Trophoblast cell (in vitro differentiated cells and primary cell): ENCODE measurements around the gene MYO1E.

Experiments used
- DNase-seq, 2 donors: peaks; one replicate each; pipeline ENCODE4 v3.0.0-alpha.2; 2016
- H2AFZ ChIP-seq: 2 replicates; pipeline ENCODE4 v1.6.1; 2013; ENCODE audit warnings: low read length, moderate library complexity, mild to moderate bottlenecking; ENCODE audit not compliant: insufficient read depth, poor library complexity
- H2AK5ac ChIP-seq: 2 replicates; pipeline ENCODE4 v1.6.1; 2013; ENCODE audit warnings: mild to moderate bottlenecking, low read length
- H2BK120ac ChIP-seq: 2 replicates; pipeline ENCODE4 v1.6.1; 2013; ENCODE audit warnings: low read length, mild to moderate bottlenecking, moderate library complexity; ENCODE audit not compliant: insufficient read depth, poor library complexity
- H2BK12ac ChIP-seq: 2 replicates; pipeline ENCODE4 v1.6.1; 2013; ENCODE audit warnings: mild to moderate bottlenecking, low read length, moderate library complexity
- H2BK5ac ChIP-seq: 2 replicates; pipeline ENCODE4 v1.6.1; 2013; ENCODE audit warnings: low read length, low read depth, moderate library complexity, mild to moderate bottlenecking; ENCODE audit not compliant: poor library complexity
- H3K14ac ChIP-seq: 2 replicates; pipeline ENCODE4 v1.6.1; 2013; ENCODE audit warnings: mild to moderate bottlenecking, low read length
- H3K18ac ChIP-seq: 2 replicates; pipeline ENCODE4 v1.6.1; 2013; ENCODE audit warnings: mild to moderate bottlenecking, low read length
- H3K23ac ChIP-seq: 2 replicates; pipeline ENCODE4 v1.6.1; 2013; ENCODE audit warnings: low read length
- H3K27ac ChIP-seq: 2 replicates; pipeline ENCODE4 v1.5.1; 2013; ENCODE audit warnings: low read depth, mild to moderate bottlenecking, inconsistent platforms, low read length, moderate library complexity
- H3K27me3 ChIP-seq: 2 replicates; pipeline ENCODE4 v1.6.1; 2013; ENCODE audit warnings: inconsistent platforms, mild to moderate bottlenecking, low read length, moderate library complexity; ENCODE audit not compliant: insufficient read depth
- H3K36me3 ChIP-seq, 2 experiments: 1 replicate in 1 of 2; 2 replicates in 1 of 2; pipeline ENCODE4 v1.6.1; 2013; ENCODE audit warnings: low read length in 2 of 2, mild to moderate bottlenecking in 2 of 2, moderate library complexity in 1 of 2; ENCODE audit not compliant: insufficient read depth in 2 of 2, control insufficient read depth in 1 of 2
- H3K4ac ChIP-seq: 2 replicates; pipeline ENCODE4 v1.6.1; 2013; ENCODE audit warnings: low read depth, mild to moderate bottlenecking, low read length, moderate library complexity
- H3K4me1 ChIP-seq, 2 experiments: 1 replicate in 1 of 2; 2 replicates in 1 of 2; pipeline ENCODE4 v1.6.1; 2013; ENCODE audit warnings: low read length in 2 of 2, mild to moderate bottlenecking in 2 of 2, moderate library complexity in 1 of 2; ENCODE audit not compliant: insufficient read depth in 2 of 2, control insufficient read depth in 1 of 2
- H3K4me2 ChIP-seq: 2 replicates; pipeline ENCODE4 v1.6.1; 2013; ENCODE audit warnings: inconsistent platforms, mild to moderate bottlenecking, low read length, moderate library complexity
- H3K4me3 ChIP-seq: 2 replicates; pipeline ENCODE4 v1.5.1; 2013; ENCODE audit warnings: mild to moderate bottlenecking, low read depth, low read length, inconsistent platforms
- H3K79me1 ChIP-seq: one replicate; pipeline ENCODE4 v1.6.1; 2013; ENCODE audit warnings: low read length
- H3K79me2 ChIP-seq: 2 replicates; pipeline ENCODE4 v1.6.1; 2013; ENCODE audit warnings: low read length, mild to moderate bottlenecking; ENCODE audit not compliant: control insufficient read depth, insufficient read depth, poor library complexity
- H3K9ac ChIP-seq: 2 replicates; pipeline ENCODE4 v1.6.1; 2013; ENCODE audit warnings: mild to moderate bottlenecking, low read length
- H3K9me3 ChIP-seq: 2 replicates; pipeline ENCODE4 v1.6.1; 2013; ENCODE audit warnings: low read depth, mild to moderate bottlenecking, control low read depth, inconsistent platforms, low read length; ENCODE audit not compliant: insufficient read depth
- H4K12ac ChIP-seq: 2 replicates; pipeline ENCODE4 v1.6.1; 2013; ENCODE audit warnings: low read depth, mild to moderate bottlenecking, low read length, moderate library complexity
- H4K8ac ChIP-seq: 2 replicates; pipeline ENCODE4 v1.6.1; 2013; ENCODE audit warnings: low read depth, mild to moderate bottlenecking, low read length, moderate library complexity
- H4K91ac ChIP-seq: one replicate; pipeline ENCODE4 v1.6.1; 2013; ENCODE audit warnings: low read depth, mild to moderate bottlenecking, low read length, moderate library complexity
- WGBS: extraction: QIAGEN DNeasy Blood & Tissue Kit; methylation state at CpG from one replicate; pipeline ENCODE4 v1.1.7; 2013; ENCODE audit warnings: missing lambda C conversion rate; ENCODE audit not compliant: insufficient read length, insufficient coverage; ENCODE audit errors: extremely low coverage; 5-methylcytosine and 5-hydroxymethylcytosine counted together

Gene MYO1E

DNA sequence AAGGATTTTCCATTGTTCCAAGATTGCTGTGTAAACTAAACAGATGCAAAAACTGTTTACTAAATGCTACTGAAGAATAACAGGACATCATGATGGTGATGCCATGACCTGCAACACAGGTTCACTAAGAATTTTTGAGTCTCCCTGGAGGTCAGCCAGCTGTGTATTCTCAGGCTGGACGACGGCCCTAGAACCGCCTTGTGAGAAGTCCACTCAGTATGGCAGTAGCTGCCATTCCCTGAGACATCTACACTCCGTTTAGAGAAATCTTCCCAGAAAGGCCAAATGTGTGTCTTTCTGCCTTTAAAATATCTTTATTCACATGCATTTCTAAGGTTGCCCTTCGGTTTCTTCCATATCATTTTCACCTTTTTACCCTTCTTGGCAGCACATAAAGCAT is 63.3 kb downstream of the MYO1E start:
- no peak overlapping the region for H3K4me2 ChIP-seq
- WGBS, result no CpG with 5 or more reads among the region's 5 CpGs
- no peak overlapping the region for H4K8ac ChIP-seq
- H2BK120ac ChIP-seq, result no peak overlapping the region
- no peak overlapping the region for H3K23ac ChIP-seq
- H2BK12ac ChIP-seq, result no peak overlapping the region
- no peak overlapping the region for H3K4ac ChIP-seq
- H2BK5ac ChIP-seq, result no peak overlapping the region
- peaks cover 0 to 2% of the 10 kb centered on the region in 2 experiments for H3K36me3 ChIP-seq
- no peak overlapping the region for H4K91ac ChIP-seq
- H3K9ac ChIP-seq, result no peak overlapping the region
- H3K27ac ChIP-seq, result no peak overlapping the region
- no peak overlapping the region for H3K4me3 ChIP-seq
- H3K79me1 ChIP-seq, result no peaks in the 10 kb centered on the region
- no peak overlapping the region for H4K12ac ChIP-seq
- no peaks in the 10 kb centered on the region for H3K79me2 ChIP-seq
- H2AK5ac ChIP-seq, result no peak overlapping the region
- H3K14ac ChIP-seq, result no peak overlapping the region
- H3K27me3 ChIP-seq, result no peaks in the 10 kb centered on the region
- H3K4me1 ChIP-seq, result no peaks in the 10 kb centered on the region
- H3K9me3 ChIP-seq, result no peaks in the 10 kb centered on the region
- H3K18ac ChIP-seq, result no peak overlapping the region
- DNase-seq, result no peak
- no peak overlapping the region for H2AFZ ChIP-seq

DNA sequence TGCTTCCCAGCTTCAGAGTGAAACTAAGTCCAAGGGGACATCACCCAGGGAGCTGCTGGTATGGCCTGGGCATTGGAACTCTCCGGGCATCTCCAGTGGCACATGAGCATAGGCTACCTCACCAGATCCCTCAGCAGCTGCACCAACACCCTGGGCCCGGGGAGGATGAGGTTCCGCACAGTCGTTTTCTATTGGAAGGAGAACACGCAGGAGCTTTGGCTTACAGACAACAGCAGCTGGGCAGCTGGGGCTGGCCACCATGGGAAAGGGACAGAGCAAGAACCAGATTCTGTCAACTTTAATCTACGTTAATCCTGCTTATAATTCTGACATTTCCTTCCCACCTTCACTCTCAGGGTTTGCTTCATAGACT is 65.5 kb downstream of the MYO1E start:
- no peaks in the 10 kb centered on the region for H3K4me1 ChIP-seq
- no peaks in the 10 kb centered on the region for H3K79me1 ChIP-seq
- no peak overlapping the region for H3K4ac ChIP-seq
- H3K36me3 ChIP-seq, result peaks cover 0 to 2% of the 10 kb centered on the region in 2 experiments
- no peak overlapping the region for H2AK5ac ChIP-seq
- H3K4me3 ChIP-seq, result no peak overlapping the region
- no peak overlapping the region for H2BK120ac ChIP-seq
- H3K79me2 ChIP-seq, result no peaks in the 10 kb centered on the region
- no peak overlapping the region for H3K4me2 ChIP-seq
- no CpG with 5 or more reads among the region's 6 CpGs for WGBS
- H2BK5ac ChIP-seq, result no peak overlapping the region
- no peak overlapping the region for H2BK12ac ChIP-seq
- no peak overlapping the region for H4K8ac ChIP-seq
- H3K27ac ChIP-seq, result no peak overlapping the region
- no peak overlapping the region for H3K23ac ChIP-seq
- no peak overlapping the region for H2AFZ ChIP-seq
- no peak for DNase-seq
- H3K9ac ChIP-seq, result no peak overlapping the region
- no peak overlapping the region for H3K14ac ChIP-seq
- no peak overlapping the region for H3K18ac ChIP-seq
- H3K9me3 ChIP-seq, result no peaks in the 10 kb centered on the region
- no peaks in the 10 kb centered on the region for H3K27me3 ChIP-seq
- no peak overlapping the region for H4K12ac ChIP-seq
- no peak overlapping the region for H4K91ac ChIP-seq

DNA sequence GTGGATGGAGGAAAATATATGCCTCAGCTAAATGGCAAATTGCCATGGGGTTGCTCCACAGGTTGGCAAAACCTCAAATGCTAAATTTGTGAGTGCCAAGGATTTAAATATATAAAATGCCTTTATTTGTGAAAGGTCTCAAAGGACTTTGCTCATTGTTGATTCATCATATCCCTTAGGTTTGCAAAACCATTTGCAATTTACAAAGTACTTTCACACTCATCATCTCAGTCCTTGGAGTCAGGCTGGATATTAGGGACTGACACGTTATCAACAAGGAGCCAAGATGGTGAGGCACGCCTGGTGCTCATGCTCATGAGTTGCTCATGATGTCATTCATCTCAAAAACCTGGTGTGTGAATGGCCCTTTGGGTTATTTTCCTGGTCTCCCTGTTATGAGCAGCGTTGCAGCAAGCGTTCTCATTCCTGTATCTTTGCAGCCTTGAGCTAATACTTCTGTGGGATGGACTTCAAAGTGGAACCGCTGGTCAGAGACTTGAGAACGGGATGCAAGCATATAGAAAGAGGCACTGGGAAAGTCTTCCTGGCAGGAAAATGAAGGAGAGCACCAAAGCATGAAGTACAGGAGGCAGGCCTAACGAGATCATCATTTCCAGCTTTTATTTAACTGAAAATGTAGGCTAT is 66.0 kb downstream of the MYO1E start:
- Histone ChIP-seq H2BK5ac (no peak overlapping the region), H2AK5ac (no peak overlapping the region), H2AFZ (no peak overlapping the region), H4K12ac (no peak overlapping the region), H3K4me3 (no peak overlapping the region), H3K14ac (no peak overlapping the region), H3K4me2 (no peak overlapping the region), H3K79me2 (no peaks in the 10 kb centered on the region), H3K4ac (no peak overlapping the region), H3K4me1 (no peaks in the 10 kb centered on the region), H3K9me3 (no peaks in the 10 kb centered on the region), H3K18ac (no peak overlapping the region), H3K23ac (no peak overlapping the region), H3K27me3 (no peaks in the 10 kb centered on the region), H4K91ac (no peak overlapping the region), H2BK120ac (no peak overlapping the region), H3K79me1 (no peaks in the 10 kb centered on the region), H3K27ac (no peak overlapping the region), H2BK12ac (no peak overlapping the region), H3K9ac (no peak overlapping the region), H4K8ac (no peak overlapping the region), H3K36me3 (peaks cover 0 to 2% of the 10 kb centered on the region in 2 experiments)
- DNase-seq, result no peak
- no CpG with 5 or more reads among the region's 7 CpGs for WGBS

DNA sequence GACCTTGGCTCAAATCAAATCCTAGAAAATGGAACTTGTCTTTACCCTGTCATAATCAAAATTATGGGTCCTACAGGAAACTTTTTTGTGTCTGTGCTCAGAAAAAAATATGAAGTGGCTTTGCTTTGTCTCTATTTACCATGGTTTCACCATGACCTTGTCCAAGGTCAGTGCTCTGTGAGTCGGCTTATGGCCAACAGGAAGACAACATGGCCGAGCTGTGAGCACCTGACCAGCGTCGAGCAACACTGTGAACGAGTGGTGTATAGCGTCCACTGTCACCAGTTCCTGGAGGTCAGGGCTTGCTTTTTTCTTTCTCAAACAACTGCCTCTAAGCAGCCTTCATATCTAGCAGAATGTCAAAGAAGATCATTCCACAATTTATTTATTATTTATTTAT is 67.9 kb downstream of the MYO1E start:
- Histone ChIP-seq H3K4me2 (no peak overlapping the region), H3K9ac (no peak overlapping the region), H3K36me3 (no peaks in the 10 kb centered on the region), H3K4me3 (no peak overlapping the region), H3K18ac (no peak overlapping the region), H3K14ac (no peak overlapping the region), H3K9me3 (peaks cover 2% of the 10 kb centered on the region), H4K91ac (no peak overlapping the region), H3K79me1 (no peaks in the 10 kb centered on the region), H2BK12ac (no peak overlapping the region), H2BK120ac (no peak overlapping the region), H4K12ac (no peak overlapping the region), H2AK5ac (no peak overlapping the region), H2BK5ac (no peak overlapping the region), H3K79me2 (no peaks in the 10 kb centered on the region), H3K4ac (no peak overlapping the region), H3K23ac (no peak overlapping the region), H4K8ac (no peak overlapping the region), H2AFZ (no peak overlapping the region), H3K4me1 (no peaks in the 10 kb centered on the region), H3K27ac (no peak overlapping the region), H3K27me3 (no peaks in the 10 kb centered on the region)
- WGBS, result no CpG with 5 or more reads among the region's 6 CpGs
- DNase-seq, result no peak
